Fibroblast of pulmonary artery (primary cell): ENCODE results near the gene SPAG4.
A peak's percentile ranks its signal among the peaks of the same experiment; 100 is the strongest.

Experiments
- DNase-seq: peaks from one replicate; pipeline ENCODE4 v3.0.0-alpha.2; 2010; ENCODE audit warnings: low read depth
- H3K4me3 ChIP-seq: replicated peaks from 2 replicates; pipeline ENCODE4 v1.5.1; 2011; ENCODE audit warnings: low read depth, mild to moderate bottlenecking, control low read depth, low read length, moderate library complexity
- TF ChIP-seq, protein P1 (sequence below): IDR thresholded peaks from 2 replicates; pipeline ENCODE4 v1.5.1; 2011; ENCODE audit warnings: mild to moderate bottlenecking, control low read depth, low read length, inconsistent platforms; ENCODE audit errors: missing control alignments

SPAG4 gene, protein sequence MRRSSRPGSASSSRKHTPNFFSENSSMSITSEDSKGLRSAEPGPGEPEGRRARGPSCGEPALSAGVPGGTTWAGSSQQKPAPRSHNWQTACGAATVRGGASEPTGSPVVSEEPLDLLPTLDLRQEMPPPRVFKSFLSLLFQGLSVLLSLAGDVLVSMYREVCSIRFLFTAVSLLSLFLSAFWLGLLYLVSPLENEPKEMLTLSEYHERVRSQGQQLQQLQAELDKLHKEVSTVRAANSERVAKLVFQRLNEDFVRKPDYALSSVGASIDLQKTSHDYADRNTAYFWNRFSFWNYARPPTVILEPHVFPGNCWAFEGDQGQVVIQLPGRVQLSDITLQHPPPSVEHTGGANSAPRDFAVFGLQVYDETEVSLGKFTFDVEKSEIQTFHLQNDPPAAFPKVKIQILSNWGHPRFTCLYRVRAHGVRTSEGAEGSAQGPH

DNA sequence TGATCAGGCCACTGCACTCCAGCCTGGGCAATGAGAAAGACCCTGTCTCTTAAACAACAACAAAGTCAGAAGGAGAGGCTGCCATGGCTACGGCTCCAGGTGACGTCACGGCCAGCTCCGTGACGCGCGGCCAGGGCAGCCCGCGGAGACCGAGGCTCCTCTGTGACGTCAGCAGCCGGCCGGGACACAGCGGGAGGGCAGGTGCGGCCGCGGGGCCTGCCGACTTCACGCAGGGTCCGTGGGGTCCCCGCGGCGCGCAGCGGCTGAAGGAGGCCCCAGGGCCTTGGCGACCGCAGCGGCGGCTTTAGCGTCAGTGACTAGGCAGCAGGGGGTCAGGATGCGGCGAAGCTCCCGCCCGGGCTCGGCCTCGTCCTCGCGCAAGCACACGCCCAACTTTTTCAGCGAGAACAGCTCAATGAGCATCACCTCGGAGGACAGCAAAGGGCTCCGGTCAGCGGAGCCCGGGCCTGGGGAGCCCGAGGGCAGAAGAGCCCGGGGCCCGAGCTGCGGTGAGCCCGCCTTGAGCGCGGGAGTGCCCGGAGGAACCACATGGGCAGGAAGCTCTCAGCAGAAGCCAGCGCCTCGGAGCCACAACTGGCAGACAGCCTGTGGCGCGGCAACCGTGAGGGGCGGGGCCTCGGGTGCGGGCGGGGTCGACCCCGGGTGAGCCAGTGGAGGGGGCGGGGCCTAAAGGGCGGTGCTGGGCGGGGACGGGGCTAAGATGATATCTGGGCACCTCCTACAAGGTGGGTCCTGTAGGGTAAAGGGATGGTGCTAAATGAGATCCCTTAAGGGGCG is at the start of gene SPAG4:
TSS of gene SPAG4 (plus strand) at position 163 of the 798 bp plus-strand sequence. CDS start at position 338, 175 bp downstream.
- TF ChIP-seq, protein P1, sequence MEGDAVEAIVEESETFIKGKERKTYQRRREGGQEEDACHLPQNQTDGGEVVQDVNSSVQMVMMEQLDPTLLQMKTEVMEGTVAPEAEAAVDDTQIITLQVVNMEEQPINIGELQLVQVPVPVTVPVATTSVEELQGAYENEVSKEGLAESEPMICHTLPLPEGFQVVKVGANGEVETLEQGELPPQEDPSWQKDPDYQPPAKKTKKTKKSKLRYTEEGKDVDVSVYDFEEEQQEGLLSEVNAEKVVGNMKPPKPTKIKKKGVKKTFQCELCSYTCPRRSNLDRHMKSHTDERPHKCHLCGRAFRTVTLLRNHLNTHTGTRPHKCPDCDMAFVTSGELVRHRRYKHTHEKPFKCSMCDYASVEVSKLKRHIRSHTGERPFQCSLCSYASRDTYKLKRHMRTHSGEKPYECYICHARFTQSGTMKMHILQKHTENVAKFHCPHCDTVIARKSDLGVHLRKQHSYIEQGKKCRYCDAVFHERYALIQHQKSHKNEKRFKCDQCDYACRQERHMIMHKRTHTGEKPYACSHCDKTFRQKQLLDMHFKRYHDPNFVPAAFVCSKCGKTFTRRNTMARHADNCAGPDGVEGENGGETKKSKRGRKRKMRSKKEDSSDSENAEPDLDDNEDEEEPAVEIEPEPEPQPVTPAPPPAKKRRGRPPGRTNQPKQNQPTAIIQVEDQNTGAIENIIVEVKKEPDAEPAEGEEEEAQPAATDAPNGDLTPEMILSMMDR = no peak
- DNase-seq = peak; percentile 82
- peak within 1 kb of the TSS; percentile 61 for H3K4me3 ChIP-seq

DNA sequence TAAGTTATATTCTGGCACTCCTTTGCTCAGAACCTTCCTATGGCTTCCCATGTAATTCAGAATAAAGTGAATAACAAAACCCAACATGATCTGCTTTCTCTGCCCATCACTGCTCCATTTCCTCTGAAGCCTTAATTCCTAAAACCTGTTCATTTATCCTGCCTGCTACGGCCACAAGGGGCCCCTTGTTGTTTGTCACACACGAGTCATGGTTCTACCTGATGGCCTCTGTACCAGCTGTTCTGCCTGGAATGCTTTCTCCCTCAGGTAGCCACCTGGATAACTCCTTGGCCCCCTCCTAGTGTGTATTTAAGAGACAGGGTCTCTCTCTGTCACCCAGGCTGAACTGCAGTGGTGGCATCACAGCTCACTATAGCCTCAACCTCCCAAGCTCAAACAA is 47.0 kb upstream of the SPAG4 start:
- TF ChIP-seq, protein P1 = peak; percentile 27
- H3K4me3 ChIP-seq = no peak overlapping the region
- no peak for DNase-seq

GRCh38 chr20:35571555-35571954 is 44.1 kb upstream of the SPAG4 start:
- no peak for DNase-seq
- TF ChIP-seq, protein P1 = no peak
- no peak overlapping the region for H3K4me3 ChIP-seq

- TF ChIP-seq, protein P1 = no peak
- peak; percentile 12 for DNase-seq
- H3K4me3 ChIP-seq = no peak overlapping the region
Measured at GRCh38 chr20:35572838-35573237, 42.8 kb upstream of the SPAG4 start.

GRCh38 chr20:35575958-35576357 is 39.7 kb upstream of the SPAG4 start:
- no peak for DNase-seq
- no peak overlapping the region for H3K4me3 ChIP-seq
- TF ChIP-seq, protein P1 = no peak

DNA sequence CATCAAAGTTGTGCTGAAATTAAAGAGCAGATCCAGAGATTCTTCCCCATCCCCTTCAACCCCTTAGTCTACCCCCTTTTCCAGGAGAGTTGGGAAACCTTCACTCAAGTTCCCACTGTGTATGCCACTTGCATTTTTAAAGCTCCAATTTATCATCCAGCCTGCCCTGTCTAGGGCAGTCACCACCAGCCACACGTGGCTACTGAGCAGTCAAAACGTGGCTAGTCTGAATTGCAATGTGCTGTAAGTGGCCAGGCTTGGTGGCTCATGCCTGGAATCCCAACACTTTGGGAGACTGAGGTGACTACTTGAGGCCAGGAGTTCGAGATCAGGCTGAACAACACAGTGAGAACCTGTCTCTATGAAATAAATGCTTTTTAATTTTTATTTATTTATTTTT is 38.8 kb upstream of the SPAG4 start:
- TF ChIP-seq, protein P1 = no peak
- H3K4me3 ChIP-seq = no peak overlapping the region
- DNase-seq = no peak
